WTC11 (cell line): ENCODE data around the gene CHAC1.

ENCODE experiments used
- CREM ChIP-seq: sonication (generic); formaldehyde crosslinking; IDR thresholded peaks from 2 replicates; pipeline ENCODE4 v1.8.1; 2022; ENCODE audit warnings: mild to moderate bottlenecking, missing genetic modification reagents, moderate library complexity
- TF ChIP-seq, protein P1 (sequence below): fragments of 200-600 bp; IDR thresholded peaks from 2 replicates; pipeline ENCODE4 v1.8.0; 2022; ENCODE audit warnings: antibody characterized with exemption

DNA sequence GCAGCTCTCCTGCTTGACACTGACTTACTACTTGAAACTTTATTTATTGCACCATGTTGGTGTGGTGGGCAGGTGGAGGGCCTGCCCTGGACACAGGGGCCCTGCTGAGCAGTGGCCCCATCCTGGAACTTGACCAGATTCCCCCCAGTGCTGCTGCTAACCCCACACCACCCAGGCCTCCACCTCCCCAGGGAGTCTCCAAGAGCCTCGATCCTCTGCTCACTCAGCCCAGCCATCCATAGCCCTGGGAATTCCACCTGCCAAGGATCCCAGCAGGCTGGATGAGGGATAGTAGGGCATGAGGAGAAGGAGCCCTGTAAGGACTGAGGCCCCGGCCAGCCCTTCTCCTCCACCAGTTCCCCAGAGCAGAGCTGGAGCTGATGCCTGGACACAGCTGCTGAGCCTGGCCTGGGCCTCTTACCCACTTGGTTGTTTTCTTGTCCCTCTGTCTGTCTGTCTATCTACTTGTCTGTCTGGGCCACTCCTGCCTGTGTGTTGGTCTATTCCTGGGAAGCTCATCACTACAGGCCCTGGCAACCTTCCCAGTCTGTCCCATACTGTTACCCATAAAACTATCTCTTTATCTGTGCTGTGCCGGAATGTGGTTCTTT, 2.8 kb downstream of the CHAC1 start:
- TF ChIP-seq, protein P1, sequence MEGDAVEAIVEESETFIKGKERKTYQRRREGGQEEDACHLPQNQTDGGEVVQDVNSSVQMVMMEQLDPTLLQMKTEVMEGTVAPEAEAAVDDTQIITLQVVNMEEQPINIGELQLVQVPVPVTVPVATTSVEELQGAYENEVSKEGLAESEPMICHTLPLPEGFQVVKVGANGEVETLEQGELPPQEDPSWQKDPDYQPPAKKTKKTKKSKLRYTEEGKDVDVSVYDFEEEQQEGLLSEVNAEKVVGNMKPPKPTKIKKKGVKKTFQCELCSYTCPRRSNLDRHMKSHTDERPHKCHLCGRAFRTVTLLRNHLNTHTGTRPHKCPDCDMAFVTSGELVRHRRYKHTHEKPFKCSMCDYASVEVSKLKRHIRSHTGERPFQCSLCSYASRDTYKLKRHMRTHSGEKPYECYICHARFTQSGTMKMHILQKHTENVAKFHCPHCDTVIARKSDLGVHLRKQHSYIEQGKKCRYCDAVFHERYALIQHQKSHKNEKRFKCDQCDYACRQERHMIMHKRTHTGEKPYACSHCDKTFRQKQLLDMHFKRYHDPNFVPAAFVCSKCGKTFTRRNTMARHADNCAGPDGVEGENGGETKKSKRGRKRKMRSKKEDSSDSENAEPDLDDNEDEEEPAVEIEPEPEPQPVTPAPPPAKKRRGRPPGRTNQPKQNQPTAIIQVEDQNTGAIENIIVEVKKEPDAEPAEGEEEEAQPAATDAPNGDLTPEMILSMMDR, result no peak
- no peak for TF ChIP-seq CREM (CRISPR knock-in tag)
